NCI-H187 (cell line): Measurements from ENCODE around the gene TAS2R7.
"Not testable (repeated sequence)": the region's sequence is repeated elsewhere in the genome, so short reads cannot be mapped to it uniquely, and the experiment has no call there.

ENCODE experiments used
- DNase-seq, 2 experiments: peaks; one replicate each; lab custom pipeline; 2025; lab: John Stamatoyannopoulos, UW

The TAS2R7 gene, protein sequence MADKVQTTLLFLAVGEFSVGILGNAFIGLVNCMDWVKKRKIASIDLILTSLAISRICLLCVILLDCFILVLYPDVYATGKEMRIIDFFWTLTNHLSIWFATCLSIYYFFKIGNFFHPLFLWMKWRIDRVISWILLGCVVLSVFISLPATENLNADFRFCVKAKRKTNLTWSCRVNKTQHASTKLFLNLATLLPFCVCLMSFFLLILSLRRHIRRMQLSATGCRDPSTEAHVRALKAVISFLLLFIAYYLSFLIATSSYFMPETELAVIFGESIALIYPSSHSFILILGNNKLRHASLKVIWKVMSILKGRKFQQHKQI

DNA sequence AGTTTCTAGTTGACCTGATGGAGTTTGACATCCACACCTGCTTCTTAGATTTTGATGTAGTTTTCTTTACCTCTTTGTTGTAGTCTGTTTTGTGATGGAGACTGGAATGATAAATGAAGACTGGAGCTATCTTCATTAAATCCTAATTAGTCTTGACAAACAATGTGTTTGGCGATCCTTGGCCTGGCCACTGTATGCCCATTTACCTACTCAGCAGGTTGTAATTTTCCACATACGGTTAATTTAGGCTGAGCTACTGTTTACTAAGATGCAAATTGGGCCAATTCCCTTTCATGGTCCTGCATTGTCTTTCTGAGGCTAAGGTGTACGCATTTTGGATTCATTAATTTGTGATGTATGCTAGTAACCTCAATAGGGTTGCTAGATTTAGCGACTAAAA lies at the start of gene TAS2R7:
TAS2R7 (minus strand) TSS at position 41 of the 400 bp plus-strand sequence. CDS start 57 bp downstream, outside the sequence.
- no peak for DNase-seq

DNA sequence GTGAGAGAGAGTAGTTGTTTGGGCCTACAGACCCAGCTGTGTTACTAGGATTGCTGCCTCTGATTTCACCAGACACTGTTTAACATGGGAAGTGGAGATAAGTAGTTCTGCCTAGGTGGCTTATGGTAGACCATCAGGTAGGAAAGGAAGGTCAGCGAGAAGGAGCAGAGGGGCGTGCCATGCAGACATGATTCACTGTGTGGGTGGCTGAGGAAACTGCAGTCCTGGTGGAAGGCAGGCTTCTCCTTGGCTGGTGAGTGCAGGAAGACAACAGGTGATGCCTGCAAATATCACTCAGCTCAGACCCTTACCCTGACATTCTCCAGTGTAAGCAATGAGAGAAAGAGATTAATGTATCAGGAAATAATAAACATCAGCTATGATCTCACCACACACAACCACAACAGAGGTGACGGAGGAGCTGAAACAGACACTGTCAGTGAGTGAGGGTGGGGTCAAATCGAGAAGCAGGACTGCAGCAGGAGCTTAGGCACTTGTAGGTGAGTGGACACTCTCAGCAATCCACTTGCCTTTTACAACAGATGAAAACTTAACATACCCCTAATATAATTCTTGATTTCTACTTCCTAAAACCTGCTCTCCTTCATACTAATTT lies 48.9 kb upstream of the TAS2R7 start:
- no peak for DNase-seq

DNA sequence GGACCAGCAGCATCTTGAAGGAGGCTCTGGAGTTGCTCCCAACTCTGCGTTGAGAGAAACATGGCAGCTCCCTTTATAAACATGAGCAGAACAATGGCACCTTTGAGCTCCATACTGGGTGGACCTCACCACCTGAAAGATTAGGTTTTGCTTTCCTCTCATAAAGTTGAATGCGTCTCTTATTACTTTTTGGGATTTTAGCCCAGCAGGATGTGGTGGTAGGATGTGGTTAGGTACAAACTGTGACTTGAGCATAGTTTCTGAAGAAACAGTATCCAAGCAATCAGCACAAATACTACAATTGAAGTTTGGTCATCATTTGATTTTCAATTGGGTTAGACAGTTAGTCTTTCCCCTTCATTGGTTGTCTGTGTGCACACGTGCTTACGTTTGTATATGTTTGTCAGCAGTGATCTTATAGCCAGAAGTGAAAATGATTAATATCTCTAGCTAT lies 47.0 kb upstream of the TAS2R7 start, which contains the start of gene PRR4:
PRR4 (minus strand) TSS at position 51 of the 454 bp plus-strand sequence; CDS start at position 13, 38 bp downstream.
- DNase-seq: no peak

DNA sequence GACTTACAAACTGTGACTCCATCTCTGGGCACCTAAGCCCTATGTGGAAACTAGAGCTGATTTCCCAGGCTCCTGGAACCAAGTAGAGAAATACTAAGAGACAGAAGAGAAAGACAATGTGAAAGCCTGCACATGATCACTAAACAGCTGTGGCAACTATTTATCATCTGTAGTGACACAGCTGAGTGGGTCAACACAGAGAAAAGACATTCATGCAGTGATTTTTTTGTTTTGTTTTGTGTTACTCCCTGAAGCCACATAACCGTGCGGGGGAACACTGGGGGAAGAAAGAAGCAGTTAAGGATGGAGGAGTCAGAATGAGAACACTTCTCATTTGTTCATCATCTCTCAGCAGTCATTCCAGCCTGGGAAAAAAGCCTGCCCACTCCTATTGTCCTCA lies 45.3 kb upstream of the TAS2R7 start:
- no peak for DNase-seq

DNA sequence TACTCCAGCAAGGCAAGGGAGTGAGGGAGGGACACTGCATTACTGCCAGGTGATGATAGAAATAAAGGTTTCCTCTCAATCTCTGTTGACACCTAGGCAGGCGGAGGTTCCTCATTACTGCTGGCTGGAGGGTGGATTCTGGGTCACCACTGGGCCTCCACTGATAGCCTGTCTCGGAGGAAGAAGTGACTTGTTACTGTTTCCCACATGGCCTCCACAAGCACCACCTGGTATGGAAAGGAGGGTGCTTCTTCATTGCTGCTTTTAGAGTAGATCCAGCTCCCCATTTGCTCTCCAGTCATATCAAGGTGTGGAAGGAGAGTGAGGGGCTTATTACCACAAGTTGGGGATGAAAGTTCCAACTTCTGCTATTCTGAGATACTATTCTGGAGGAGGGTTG lies 40.4 kb upstream of the TAS2R7 start:
- no peak for DNase-seq

DNA sequence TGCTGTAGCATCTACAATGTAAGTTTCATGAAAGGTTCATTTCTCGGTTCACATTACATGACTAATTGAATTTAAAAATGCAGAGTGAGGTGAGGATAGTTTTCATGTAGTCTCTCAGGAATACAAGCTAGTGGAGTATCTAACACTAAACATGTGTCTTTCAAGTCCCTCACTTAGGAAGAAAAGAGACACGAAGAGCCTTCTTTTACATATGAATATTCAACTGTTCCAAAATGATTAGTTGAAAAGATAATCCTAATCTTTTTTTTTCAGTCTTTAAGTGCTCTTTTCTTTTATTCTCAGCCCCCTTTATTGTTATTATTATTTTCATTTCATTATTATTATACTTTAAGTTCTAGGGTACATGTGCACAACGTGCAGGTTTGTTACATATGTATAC lies 36.0 kb upstream of the TAS2R7 start:
- DNase-seq: no peak

DNA sequence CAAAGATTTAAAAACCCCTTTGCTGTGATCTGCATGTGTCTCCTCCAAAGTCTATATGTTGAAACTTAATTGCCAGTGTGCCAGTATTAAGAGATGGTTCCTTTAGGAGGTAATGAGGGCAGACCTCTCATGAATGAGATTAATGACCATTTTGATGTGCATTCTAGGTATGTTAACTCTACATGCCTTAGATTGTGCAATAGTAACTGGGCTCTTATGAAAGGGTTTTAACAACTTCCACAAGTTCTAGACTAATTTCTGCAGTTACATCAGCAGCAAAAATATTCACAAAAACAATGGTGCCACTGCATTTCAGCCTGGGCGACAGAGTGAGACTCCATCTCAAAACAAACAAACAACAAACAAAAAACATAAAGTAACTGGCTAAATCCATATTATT lies 27.6 kb upstream of the TAS2R7 start:
- no peak for DNase-seq

DNA sequence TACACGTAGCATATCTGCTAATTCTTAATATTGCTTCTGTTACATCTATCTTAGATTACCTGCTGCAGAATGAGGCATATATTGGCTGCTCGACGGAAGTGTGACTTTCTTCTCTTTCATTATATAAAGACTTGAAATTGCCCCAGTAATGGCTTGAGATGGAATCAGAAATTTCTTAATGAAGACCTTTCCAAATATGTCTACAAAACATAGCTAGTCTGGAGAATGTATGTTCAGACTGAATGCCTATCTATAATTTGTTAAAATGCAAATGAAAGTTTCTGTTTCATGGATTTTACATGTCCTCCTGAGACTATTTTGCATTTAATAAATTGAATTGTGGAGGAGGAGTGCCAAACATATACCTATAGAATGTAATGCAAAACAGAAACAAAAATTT lies 23.8 kb upstream of the TAS2R7 start, which contains the start of gene TAS2R10:
TAS2R10 (minus strand) TSS at position 101 of the 400 bp plus-strand sequence; CDS start at position 12, 89 bp downstream.
- no peak for DNase-seq

DNA sequence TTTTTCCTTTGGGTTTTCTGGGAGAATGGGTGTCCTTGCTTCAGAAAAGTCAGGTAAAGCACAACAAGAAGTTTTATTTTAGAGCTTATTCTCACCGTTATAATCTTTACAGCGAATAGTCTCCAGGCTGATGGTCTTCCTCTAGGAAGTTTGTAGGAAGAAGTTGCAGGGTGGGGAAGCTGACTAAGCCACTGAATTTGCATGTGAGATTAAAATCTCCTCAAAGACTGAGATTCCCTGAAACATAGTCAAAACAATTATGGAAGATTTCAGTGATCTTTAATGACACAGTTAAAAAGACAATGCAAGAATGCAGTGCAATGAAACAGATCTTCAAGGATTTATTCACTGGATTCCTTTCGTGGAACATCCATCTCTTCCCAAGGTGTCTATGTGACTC lies 22.5 kb upstream of the TAS2R7 start:
- DNase-seq: no peak

DNA sequence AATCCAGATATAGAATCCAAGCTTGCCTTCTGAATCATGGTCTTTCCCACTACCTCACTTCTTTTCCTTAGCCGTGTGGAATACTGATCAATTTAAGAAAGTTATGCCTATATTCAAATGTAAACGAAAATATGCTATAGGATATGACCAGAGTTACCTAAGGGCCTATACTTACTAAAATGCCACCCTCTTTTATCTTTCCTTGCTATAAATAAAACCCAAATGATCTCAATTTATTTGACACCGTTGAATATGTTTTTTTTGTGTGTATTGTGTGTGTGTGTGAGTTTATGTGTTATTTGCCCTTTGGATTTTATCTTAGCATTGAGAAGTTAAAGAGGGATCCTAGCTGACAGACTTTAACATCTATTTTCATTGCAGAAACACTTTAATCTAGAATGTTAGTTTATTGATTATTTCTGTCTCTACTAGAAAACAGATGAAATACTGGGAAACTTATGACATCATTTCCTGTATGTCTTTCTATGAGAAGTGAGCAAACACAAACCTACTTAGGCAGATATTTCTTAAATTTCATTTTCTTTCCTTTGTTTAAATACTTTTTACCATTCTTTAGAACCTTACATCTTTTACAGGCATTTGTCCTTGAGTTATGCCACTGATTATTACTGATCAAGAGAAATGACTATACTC lies 9.6 kb upstream of the TAS2R7 start:
- DNase-seq: no peak

DNA sequence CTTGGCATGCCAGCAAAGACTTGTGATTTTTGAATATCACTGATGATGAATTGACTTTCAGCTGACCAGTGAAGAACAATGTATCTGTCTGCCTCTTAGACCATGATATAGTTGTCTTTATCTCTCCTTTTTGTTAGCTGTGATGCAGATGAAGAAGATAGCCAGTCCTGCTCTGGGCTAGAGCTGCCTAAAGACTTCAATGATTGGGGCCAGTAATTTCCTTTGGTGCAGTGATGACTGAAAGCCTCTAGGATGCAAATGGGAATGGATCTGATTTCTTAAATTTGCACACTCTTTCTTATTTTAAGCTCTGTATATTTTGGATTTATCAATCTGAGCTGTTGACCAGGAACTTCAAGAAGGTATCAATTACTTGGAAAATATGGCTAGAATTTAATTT lies 7.6 kb upstream of the TAS2R7 start, which contains the start of gene TAS2R9:
TAS2R9 (minus strand) TSS at position 101 of the 400 bp plus-strand sequence; CDS start at position 8, 93 bp downstream.
- DNase-seq: no peak

DNA sequence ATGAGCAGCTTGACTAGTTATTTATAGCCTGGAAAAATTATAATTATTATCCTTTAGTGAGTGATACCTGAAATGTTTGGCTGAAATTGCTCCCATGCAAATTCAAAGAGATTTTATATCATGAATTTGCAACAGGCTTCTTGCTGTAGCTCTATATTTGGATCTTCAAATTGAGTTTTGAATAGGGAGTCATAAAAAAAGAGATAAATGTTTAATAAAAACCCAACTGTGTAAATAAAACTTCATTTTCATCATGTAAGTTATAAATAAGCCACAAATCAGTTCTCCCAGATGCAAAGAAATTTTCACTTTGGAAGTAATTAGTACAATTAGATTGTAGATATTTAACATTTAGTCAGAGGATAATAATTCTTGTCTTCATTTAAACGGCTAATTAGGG lies 4.8 kb upstream of the TAS2R7 start, which contains the start of gene TAS2R8:
TAS2R8 (minus strand) TSS at position 101 of the 400 bp plus-strand sequence. CDS start 306 bp downstream, outside the sequence.
- DNase-seq: no peak

DNA sequence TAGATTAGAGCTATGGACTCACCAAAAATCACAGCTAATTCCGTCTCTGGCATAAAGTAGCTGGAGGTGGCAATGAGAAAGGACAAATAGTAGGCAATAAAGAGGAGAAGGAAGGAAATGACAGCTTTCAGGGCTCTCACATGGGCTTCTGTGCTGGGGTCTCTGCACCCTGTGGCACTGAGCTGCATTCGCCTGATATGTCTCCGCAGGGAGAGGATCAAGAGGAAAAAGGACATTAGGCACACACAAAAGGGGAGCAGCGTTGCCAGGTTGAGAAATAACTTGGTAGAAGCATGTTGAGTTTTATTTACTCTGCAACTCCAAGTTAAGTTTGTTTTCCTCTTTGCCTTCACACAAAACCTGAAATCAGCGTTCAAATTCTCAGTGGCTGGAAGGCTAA lies 686 bp downstream of the TAS2R7 start:
- DNase-seq: no peak

DNA sequence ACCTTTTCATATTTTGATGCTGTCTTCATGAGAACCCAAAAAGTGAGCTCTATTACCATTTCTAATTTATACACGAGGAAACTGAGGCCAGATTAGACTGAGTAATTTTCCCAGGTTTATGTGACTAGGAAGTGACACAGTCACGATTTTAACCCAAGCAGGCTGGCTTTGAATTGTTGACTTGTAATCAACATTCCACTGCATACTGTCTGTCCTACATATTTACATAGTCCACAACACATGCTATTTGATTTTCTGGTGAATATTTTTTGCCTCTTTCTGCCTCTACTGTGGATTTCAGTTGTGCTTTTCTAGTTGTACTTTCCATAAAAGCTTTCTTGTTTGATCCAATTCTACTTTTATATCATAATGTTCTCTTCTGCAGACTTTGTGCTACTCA lies 8.2 kb downstream of the TAS2R7 start:
- no peak for DNase-seq

DNA sequence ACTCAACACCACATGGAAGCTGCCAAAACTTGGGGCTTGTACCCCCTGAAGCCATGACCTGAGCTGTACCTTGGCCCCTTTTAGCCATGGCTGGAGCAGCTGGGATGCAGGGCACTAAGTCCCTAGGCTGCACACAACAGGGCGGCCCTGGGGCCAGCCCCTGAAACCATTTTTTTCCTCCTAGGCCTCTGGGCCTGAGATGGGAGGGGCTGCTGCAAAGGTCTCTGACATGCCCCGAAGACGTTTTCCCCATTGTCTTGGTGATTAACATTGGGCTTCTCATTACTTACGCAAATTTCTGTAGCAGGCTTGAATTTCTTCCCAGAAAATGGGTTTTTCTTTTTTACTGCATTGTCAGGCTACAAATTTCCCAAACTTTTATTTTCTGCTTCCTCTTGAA lies 10.7 kb downstream of the TAS2R7 start:
- not testable (repeated sequence) for DNase-seq

DNA sequence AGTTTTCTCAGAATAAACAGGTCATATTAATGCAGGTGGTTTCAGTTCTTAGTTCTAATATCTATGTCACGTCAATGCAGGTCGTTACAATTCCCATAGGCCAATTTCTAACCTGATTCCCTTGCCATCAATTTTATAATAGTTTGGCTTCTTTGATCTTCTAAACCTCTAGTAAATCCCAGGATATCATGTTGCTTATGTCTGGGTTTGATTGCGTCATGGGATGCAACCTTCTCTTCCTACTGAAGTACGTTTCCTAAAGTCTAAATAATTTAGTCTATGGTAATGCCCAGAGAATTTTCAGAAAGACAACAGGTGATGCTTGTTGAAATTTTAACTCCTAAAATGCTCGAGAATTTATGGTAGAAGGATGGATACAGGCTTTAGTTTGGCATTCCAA lies 19.2 kb downstream of the TAS2R7 start:
- DNase-seq: no peak

DNA sequence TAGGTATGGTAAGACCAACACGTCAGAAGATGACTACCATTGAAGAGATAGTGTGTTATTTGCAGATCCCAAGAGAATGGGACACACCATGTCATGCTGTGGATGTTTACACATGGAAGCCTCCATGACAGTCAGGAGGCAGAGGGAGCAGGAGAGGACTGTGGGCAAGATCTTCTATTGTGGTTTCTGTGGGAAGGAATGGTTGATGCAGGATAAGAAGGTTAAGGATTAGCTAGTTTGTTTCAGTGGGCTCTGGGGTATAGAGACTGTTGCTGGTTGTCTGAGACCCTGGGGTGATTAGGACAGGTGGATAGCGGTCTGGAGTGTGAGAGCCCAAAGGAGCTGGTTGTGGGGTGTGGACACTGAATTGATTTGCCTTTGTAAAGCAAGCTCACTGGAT lies 23.3 kb downstream of the TAS2R7 start:
- DNase-seq: no peak

DNA sequence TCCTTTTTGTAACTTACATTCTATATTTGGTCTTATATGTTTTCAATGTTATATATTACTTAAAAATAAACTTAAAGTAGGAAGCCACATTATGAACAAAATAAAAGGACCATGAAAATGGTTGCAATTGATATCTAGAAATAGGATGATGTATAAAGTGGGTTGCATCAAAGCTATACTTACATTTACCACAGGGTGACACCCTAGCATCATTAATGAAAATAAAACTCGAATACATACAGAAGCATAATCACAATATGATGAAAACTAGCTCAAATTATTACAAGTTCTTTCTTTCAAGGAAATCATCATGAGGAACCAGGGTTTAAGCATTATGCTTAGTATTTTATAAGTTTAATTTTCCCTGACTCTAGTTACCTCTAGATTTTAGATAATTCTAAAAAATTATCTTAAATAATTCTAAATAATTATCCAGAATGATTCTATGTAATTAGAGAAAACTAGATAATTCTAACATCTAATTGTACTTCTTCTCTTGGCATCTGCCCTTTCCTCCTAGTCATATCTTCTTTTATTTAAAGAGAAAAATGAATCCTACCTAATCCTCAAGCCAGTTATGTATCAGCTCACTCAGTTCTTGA lies 31.2 kb downstream of the TAS2R7 start:
- DNase-seq: no peak

DNA sequence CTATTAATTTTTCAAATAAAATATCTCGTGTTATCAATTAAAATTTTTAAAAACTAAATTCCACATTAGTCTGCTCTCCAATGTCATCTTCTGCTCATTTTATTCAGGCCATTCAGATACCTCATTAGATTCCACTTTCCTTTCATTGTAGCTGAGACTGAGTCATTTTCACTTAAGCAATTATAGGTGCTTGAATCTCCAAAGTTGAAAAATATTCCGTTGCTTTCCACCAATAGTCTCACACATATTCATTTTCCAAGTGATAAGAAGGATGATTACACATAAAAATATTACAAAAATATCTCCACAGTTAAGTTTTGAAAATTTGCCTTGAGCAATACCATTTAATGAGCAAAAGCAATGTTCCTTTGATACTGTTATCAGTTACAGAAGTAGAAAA lies 42.8 kb downstream of the TAS2R7 start:
- no peak for DNase-seq

DNA sequence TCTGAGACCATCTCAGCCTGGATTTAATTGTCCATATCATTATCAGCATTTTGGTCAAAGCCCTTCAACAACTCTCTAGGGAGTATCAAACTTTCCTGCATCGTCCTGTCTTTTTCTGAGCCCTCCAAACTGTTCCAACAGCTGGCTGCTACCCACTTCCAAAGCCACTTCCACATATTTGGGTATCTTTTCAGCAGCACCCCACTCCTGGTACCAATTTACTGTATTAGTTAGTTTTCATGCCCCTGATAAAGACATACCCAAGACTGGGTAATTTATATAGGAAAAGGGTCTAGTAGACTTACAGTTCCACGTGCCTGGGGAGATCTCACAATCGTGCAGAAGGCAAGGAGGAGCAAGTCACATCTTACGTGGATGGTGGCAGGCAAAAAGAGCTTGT lies 46.2 kb downstream of the TAS2R7 start:
- DNase-seq: no peak

DNA sequence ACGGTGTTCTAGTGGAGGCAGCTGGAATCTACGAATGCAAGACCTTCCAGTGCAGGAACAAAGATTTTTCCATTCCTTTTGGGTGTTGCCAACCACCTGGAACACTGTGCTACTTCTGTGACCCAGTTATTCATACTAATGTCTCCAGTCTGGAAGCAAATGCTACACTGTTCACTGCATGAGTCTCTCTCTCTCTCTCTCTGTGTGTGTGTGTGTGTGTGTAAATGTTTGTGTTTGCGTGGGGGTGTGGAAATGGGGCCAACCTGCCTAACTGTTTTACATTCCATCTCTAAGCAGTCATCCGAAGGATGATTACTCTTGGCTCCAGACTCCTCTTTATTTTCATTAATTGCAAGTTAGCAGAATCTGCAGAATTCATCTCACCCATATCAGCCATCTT lies 49.4 kb downstream of the TAS2R7 start:
- no peak for DNase-seq
